Measurements from ENCODE around the gene RHOXF1.

DNA sequence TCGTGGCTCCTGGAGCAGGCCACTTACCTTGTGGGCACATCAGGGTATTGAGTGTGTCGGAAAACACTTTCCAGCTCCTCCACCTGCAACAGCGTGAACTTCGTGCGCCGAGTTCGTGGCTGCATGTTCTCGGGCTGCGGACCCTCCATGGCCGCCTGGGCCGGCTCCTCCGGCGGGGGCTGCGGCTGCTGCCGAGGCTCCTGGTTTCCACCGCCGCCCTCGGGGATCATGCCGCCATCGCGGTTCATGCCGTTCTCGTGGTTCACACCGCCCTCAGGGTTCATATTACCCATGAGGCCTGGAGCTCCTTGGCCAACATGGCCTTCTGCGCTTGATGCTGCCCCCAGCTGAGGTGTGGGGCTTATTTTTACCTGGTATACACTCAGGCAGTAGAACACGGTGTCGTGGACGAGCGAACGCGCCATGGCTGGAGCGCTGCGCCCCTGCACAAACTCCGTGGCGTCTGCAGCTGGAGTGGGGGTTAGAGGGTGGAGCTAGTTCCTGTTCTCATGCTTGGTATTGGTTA is at the start of gene RHOXF1:
- no peak for TF ChIP-seq CBX3 (IDR thresholded peaks at IDR 0.05; ENCODE audit: borderline replicate concordance, low read depth)
- TF ChIP-seq, protein P1, sequence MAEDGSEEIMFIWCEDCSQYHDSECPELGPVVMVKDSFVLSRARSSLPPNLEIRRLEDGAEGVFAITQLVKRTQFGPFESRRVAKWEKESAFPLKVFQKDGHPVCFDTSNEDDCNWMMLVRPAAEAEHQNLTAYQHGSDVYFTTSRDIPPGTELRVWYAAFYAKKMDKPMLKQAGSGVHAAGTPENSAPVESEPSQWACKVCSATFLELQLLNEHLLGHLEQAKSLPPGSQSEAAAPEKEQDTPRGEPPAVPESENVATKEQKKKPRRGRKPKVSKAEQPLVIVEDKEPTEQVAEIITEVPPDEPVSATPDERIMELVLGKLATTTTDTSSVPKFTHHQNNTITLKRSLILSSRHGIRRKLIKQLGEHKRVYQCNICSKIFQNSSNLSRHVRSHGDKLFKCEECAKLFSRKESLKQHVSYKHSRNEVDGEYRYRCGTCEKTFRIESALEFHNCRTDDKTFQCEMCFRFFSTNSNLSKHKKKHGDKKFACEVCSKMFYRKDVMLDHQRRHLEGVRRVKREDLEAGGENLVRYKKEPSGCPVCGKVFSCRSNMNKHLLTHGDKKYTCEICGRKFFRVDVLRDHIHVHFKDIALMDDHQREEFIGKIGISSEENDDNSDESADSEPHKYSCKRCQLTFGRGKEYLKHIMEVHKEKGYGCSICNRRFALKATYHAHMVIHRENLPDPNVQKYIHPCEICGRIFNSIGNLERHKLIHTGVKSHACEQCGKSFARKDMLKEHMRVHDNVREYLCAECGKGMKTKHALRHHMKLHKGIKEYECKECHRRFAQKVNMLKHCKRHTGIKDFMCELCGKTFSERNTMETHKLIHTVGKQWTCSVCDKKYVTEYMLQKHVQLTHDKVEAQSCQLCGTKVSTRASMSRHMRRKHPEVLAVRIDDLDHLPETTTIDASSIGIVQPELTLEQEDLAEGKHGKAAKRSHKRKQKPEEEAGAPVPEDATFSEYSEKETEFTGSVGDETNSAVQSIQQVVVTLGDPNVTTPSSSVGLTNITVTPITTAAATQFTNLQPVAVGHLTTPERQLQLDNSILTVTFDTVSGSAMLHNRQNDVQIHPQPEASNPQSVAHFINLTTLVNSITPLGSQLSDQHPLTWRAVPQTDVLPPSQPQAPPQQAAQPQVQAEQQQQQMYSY (CRISPR knock-in tag; IDR thresholded peaks at IDR 0.05): no peak
- TF ChIP-seq ZNF274 (IDR thresholded peaks at IDR 0.05; ENCODE audit: insufficient read depth, insufficient read length): no peak
- no peak for TF ChIP-seq SPI1 (IDR thresholded peaks at IDR 0.05; ENCODE audit: borderline replicate concordance, insufficient read depth, low read depth, low read length)
- no peak for TF ChIP-seq TAF1 (IDR thresholded peaks at IDR 0.05; ENCODE audit: borderline replicate concordance, low read depth, low read length)
- no peak for TF ChIP-seq CREB1 (IDR thresholded peaks at IDR 0.05; ENCODE audit: low read depth)
- no peak for TF ChIP-seq SP1 (IDR thresholded peaks at IDR 0.05; ENCODE audit: low read depth, low read length)
- TF ChIP-seq, protein P2, sequence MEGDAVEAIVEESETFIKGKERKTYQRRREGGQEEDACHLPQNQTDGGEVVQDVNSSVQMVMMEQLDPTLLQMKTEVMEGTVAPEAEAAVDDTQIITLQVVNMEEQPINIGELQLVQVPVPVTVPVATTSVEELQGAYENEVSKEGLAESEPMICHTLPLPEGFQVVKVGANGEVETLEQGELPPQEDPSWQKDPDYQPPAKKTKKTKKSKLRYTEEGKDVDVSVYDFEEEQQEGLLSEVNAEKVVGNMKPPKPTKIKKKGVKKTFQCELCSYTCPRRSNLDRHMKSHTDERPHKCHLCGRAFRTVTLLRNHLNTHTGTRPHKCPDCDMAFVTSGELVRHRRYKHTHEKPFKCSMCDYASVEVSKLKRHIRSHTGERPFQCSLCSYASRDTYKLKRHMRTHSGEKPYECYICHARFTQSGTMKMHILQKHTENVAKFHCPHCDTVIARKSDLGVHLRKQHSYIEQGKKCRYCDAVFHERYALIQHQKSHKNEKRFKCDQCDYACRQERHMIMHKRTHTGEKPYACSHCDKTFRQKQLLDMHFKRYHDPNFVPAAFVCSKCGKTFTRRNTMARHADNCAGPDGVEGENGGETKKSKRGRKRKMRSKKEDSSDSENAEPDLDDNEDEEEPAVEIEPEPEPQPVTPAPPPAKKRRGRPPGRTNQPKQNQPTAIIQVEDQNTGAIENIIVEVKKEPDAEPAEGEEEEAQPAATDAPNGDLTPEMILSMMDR (IDR thresholded peaks at IDR 0.05 in 2 of 3, conservative IDR thresholded peaks at IDR 0.05 in 1 of 3; ENCODE audit: control insufficient read depth in 2 of 3, extremely low read depth in 1 of 3, insufficient read depth in 1 of 3, low read depth in 3 of 3, low read length in 3 of 3): no peak
- no peak for TF ChIP-seq FOXK2 (IDR thresholded peaks at IDR 0.05)
- TF ChIP-seq TARDBP (IDR thresholded peaks at IDR 0.05; ENCODE audit: borderline replicate concordance): no peak
- TF ChIP-seq POLR2A (IDR thresholded peaks at IDR 0.05; ENCODE audit: low read depth, low read length): no peak
- no peak for TF ChIP-seq POLR2AphosphoS5 (IDR thresholded peaks at IDR 0.05; ENCODE audit: low read length)
- TF ChIP-seq, protein P3, sequence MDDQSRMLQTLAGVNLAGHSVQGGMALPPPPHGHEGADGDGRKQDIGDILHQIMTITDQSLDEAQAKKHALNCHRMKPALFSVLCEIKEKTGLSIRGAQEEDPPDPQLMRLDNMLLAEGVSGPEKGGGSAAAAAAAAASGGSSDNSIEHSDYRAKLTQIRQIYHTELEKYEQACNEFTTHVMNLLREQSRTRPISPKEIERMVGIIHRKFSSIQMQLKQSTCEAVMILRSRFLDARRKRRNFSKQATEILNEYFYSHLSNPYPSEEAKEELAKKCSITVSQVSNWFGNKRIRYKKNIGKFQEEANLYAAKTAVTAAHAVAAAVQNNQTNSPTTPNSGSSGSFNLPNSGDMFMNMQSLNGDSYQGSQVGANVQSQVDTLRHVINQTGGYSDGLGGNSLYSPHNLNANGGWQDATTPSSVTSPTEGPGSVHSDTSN (IDR thresholded peaks at IDR 0.05; ENCODE audit: insufficient replicate concordance, low read depth, low read length): no peak
